Brain microvascular endothelial cell (primary cell): ENCODE data around the gene ZNF423.

ENCODE experiments used
- DNase-seq: peaks from one replicate; pipeline ENCODE4 v3.0.0-alpha.2; 2020
- H3K27ac ChIP-seq: fragments of 250-450 bp; sonication (Bioruptor Pico); 2 replicates; pipeline ENCODE4 v1.5.1; 2020; ENCODE audit warnings: mild to moderate bottlenecking, moderate library complexity
- H3K27me3 ChIP-seq: fragments of 250-450 bp; sonication (Bioruptor Pico); replicated peaks from 2 replicates; pipeline ENCODE4 v1.5.1; 2020; ENCODE audit warnings: mild to moderate bottlenecking
- H3K36me3 ChIP-seq: fragments of 250-450 bp; sonication (Bioruptor Pico); replicated peaks from 2 replicates; pipeline ENCODE4 v1.5.1; 2020; ENCODE audit warnings: mild to moderate bottlenecking
- H3K4me3 ChIP-seq: 2 replicates; pipeline ENCODE4 v1.5.1; 2011; ENCODE audit warnings: low read depth, mild to moderate bottlenecking, control low read depth, low read length, moderate library complexity
- CTCF ChIP-seq: IDR thresholded peaks from 2 replicates; pipeline ENCODE4 v1.5.1; 2011; ENCODE audit warnings: low read depth, mild to moderate bottlenecking, moderate library complexity, low read length, control low read depth, inconsistent platforms; ENCODE audit errors: missing control alignments
- in situ Hi-C: cut with HindIII; loops from 2 replicates; pipeline ENCODE4 v1.10.0; 2017; ENCODE audit warnings: low sequenced_read_pairs, low pct_ligation_motif_present

The ZNF423 gene

GRCh38 chr16:49743658-49744057 is 112.3 kb downstream of the ZNF423 start:
- no peak for DNase-seq
- in situ Hi-C loops = no loop called here

GRCh38 chr16:49743203-49743464 is 112.8 kb downstream of the ZNF423 start:
- H3K4me3 ChIP-seq = no peak overlapping the region
- H3K27ac ChIP-seq = no peak overlapping the region
- no peaks in the 10 kb centered on the region for H3K36me3 ChIP-seq
- H3K27me3 ChIP-seq = no peaks in the 10 kb centered on the region
- no peak for DNase-seq
- no peak for TF ChIP-seq CTCF
- in situ Hi-C loops = no loop called here

More at GRCh38 chr16:49743658-49744057, 112.3 kb downstream of the ZNF423 start:
- Histone ChIP-seq H3K27ac (no peak overlapping the region), H3K36me3 (no peaks in the 10 kb centered on the region), H3K27me3 (no peaks in the 10 kb centered on the region), H3K4me3 (no peak overlapping the region)
- no peak for TF ChIP-seq CTCF

GRCh38 chr16:49742428-49743202 is 113.3 kb downstream of the ZNF423 start:
- no peak for TF ChIP-seq CTCF
- in situ Hi-C loops = no loop called here
- Histone ChIP-seq H3K27ac (no peak overlapping the region), H3K36me3 (no peaks in the 10 kb centered on the region), H3K4me3 (no peak overlapping the region), H3K27me3 (no peaks in the 10 kb centered on the region)
- DNase-seq = no peak

- Histone ChIP-seq H3K4me3 (no peak overlapping the region), H3K27ac (no peak overlapping the region), H3K36me3 (no peaks in the 10 kb centered on the region), H3K27me3 (no peaks in the 10 kb centered on the region)
- DNase-seq = no peak
- no peak for TF ChIP-seq CTCF
- in situ Hi-C loops = no loop called here
These were observed 115.7 kb downstream of the ZNF423 start for GRCh38 chr16:49740256-49740655.

- peak; percentile 33 for TF ChIP-seq CTCF
- in situ Hi-C loops = no loop called here
- H3K4me3 ChIP-seq = no peak overlapping the region
- no peak overlapping the region for H3K27ac ChIP-seq
- H3K36me3 ChIP-seq = no peaks in the 10 kb centered on the region
- H3K27me3 ChIP-seq = no peaks in the 10 kb centered on the region
- DNase-seq = no peak
These were observed 116.5 kb downstream of the ZNF423 start for GRCh38 chr16:49739381-49739780.

- DNase-seq = no peak
- H3K4me3 ChIP-seq = no peak overlapping the region
- in situ Hi-C loops = no loop called here
- H3K27me3 ChIP-seq = no peaks in the 10 kb centered on the region
- no peaks in the 10 kb centered on the region for H3K36me3 ChIP-seq
- no peak overlapping the region for H3K27ac ChIP-seq
- TF ChIP-seq CTCF = no peak
These were observed 117.1 kb downstream of the ZNF423 start for GRCh38 chr16:49738832-49739231.
